HCT116 (cell line): ENCODE results near the gene NDUFC2. TPM values are rescaled to one million over a fixed set of nuclear protein-coding genes. Genes with fewer than 3 reads are reported as not detected.

ENCODE experiments used
- ATAC-seq: fragments of 200-7000 bp; cut with Tn5 transposase; 2 replicates; pipeline ENCODE4 v1.9.1; 2020; ENCODE audit warnings: mild to moderate bottlenecking, moderate library complexity
- BruUV-seq: library from RNA; stranded (reverse); fragments of 400-500 nt; replicated peaks from 2 replicates; lab custom pipeline; 2021; lab: Mats Ljungman, UMichigan
- CTCF ChIA-PET: fragments of 300-600 bp; sonication (Branson Sonifier 250); formaldehyde crosslinking; loops from one replicate; lab custom pipeline; 2021; ENCODE audit warnings: antibody characterized with exemption; lab: Charles Lee
- POLR2A ChIA-PET: fragments of 300-600, 350-600 bp; sonication (Branson Sonifier 250); formaldehyde crosslinking; loops from one replicate; lab custom pipeline; 2021; ENCODE audit warnings: antibody characterized with exemption; lab: Charles Lee
- RAD21 ChIA-PET, 2 experiments: fragments of 300-600 bp; sonication (Branson Sonifier 250); formaldehyde crosslinking; loops; one replicate each; lab custom pipeline; 2023; ENCODE audit warnings: low total read pairs in 2 of 2; ENCODE audit not compliant: uncharacterized antibody in 2 of 2, unreplicated experiment in 2 of 2, low non-redundant PET in 1 of 2; lab: Charles Lee
- DNase-seq: peaks from one replicate; pipeline ENCODE4 v3.0.0-alpha.2; 2010; ENCODE audit warnings: low read depth, low spot score
- H2AFZ ChIP-seq: fragments of 200-600 bp; shearing (Covaris generic), sonication (generic); 2 replicates; pipeline ENCODE4 v1.6.1; 2017; ENCODE audit warnings: low read depth, mixed run types, mixed read lengths, antibody characterized with exemption, low read length; ENCODE audit not compliant: poor library complexity, severe bottlenecking
- H3K27ac ChIP-seq: 2 replicates; pipeline ENCODE4 v1.5.1; 2012; ENCODE audit warnings: low read depth, low read length
- H3K27me3 ChIP-seq: fragments of 200-600 bp; sonication (generic); 2 replicates; pipeline ENCODE4 v1.6.1; 2016; ENCODE audit warnings: mixed run types, low read length, mixed read lengths; ENCODE audit not compliant: insufficient read depth
- H3K36me3 ChIP-seq, 2 experiments: fragments of 200-500 bp in 1 of 2; fragments of 200-600 bp in 1 of 2; sonication (Bioruptor generic) in 1 of 2; sonication (generic) in 1 of 2; 2 replicates each; pipeline versions ENCODE4 v1.5.1 to v1.6.1; 2014 to 2016; ENCODE audit warnings: low read length in 2 of 2, inconsistent platforms in 1 of 2, mixed read lengths in 1 of 2, mixed run types in 1 of 2; ENCODE audit not compliant: insufficient read depth in 2 of 2, control insufficient read depth in 1 of 2
- H3K4me1 ChIP-seq, 2 experiments: fragments of 200-600 bp in 1 of 2; sonication (generic) in 1 of 2; 2 replicates each; pipeline versions ENCODE4 v1.5.1 to v1.6.1; 2012 to 2017; ENCODE audit warnings: low read length in 2 of 2, inconsistent platforms in 1 of 2, mild to moderate bottlenecking in 1 of 2, mixed read lengths in 1 of 2, mixed run types in 1 of 2, moderate library complexity in 1 of 2; ENCODE audit not compliant: insufficient read depth in 2 of 2, control insufficient read depth in 1 of 2
- H3K4me2 ChIP-seq: fragments of 200-600 bp; sonication (generic); 2 replicates; pipeline ENCODE4 v1.6.1; 2017; ENCODE audit warnings: mixed run types, low read length, mixed read lengths
- H3K4me3 ChIP-seq, 2 experiments: fragments of 200-600 bp in 1 of 2; sonication (generic) in 1 of 2; replicated peaks in 1 of 2; 2 replicates each; pipeline ENCODE4 v1.5.1; 2011 to 2016; ENCODE audit warnings: low read length in 2 of 2, control low read depth in 1 of 2, low read depth in 1 of 2, mild to moderate bottlenecking in 1 of 2, mixed read lengths in 1 of 2, mixed run types in 1 of 2
- H3K79me2 ChIP-seq: fragments of 200-600 bp; sonication (generic); 2 replicates; pipeline ENCODE4 v1.6.1; 2017; ENCODE audit warnings: mild to moderate bottlenecking, mixed run types, low read length, moderate library complexity, mixed read lengths; ENCODE audit not compliant: insufficient read depth
- H3K9ac ChIP-seq: fragments of 200-600 bp; sonication (generic); 2 replicates; pipeline ENCODE4 v1.6.1; 2016; ENCODE audit warnings: low read length, mixed read lengths
- H3K9me2 ChIP-seq: fragments of 200-600 bp; sonication (generic), shearing (Covaris generic); 2 replicates; pipeline ENCODE4 v1.6.1; 2017; ENCODE audit warnings: mixed run types, mild to moderate bottlenecking, moderate library complexity; ENCODE audit not compliant: insufficient read depth
- H3K9me3 ChIP-seq, 2 experiments: fragments of 200-500 bp in 1 of 2; fragments of 200-600 bp in 1 of 2; sonication (Bioruptor generic) in 1 of 2; sonication (generic) in 1 of 2; 2 replicates each; pipeline ENCODE4 v1.6.1; 2014 to 2017; ENCODE audit warnings: low read length in 2 of 2, mixed read lengths in 2 of 2, inconsistent platforms in 1 of 2, low read depth in 1 of 2, mild to moderate bottlenecking in 1 of 2, mixed run types in 1 of 2, moderate library complexity in 1 of 2; ENCODE audit not compliant: control insufficient read depth in 1 of 2, insufficient read depth in 1 of 2
- H4K20me1 ChIP-seq: fragments of 200-600 bp; sonication (generic), shearing (Covaris generic); 2 replicates; pipeline ENCODE4 v1.6.1; 2017; ENCODE audit warnings: mixed run types, mild to moderate bottlenecking, moderate library complexity; ENCODE audit not compliant: insufficient read depth
- ATF3 ChIP-seq: IDR thresholded peaks from 2 replicates; pipeline ENCODE4 v1.6.1; 2012
- CBX3 ChIP-seq: IDR thresholded peaks from 2 replicates; pipeline ENCODE4 v1.6.1; 2012; ENCODE audit warnings: low read depth
- EGR1 ChIP-seq: IDR thresholded peaks from 2 replicates; pipeline ENCODE4 v1.6.1; 2012; ENCODE audit warnings: low read depth
- ELF1 ChIP-seq: IDR thresholded peaks from 2 replicates; pipeline ENCODE4 v1.6.1; 2012; ENCODE audit warnings: low read depth, borderline replicate concordance
- EZH2 ChIP-seq: fragments of 200-600 bp; sonication (generic); IDR thresholded peaks from 2 replicates; pipeline ENCODE4 v1.6.1; 2017; ENCODE audit warnings: antibody characterized with exemption, mixed run types
- EZH2phosphoT487 ChIP-seq: fragments of 200-600 bp; IDR thresholded peaks from 2 replicates; pipeline ENCODE4 v1.6.1; 2018; ENCODE audit warnings: antibody characterized with exemption, borderline replicate concordance
- FOSL1 ChIP-seq: IDR thresholded peaks from 2 replicates; pipeline ENCODE4 v1.6.1; 2012; ENCODE audit warnings: low read depth
- MAX ChIP-seq: IDR thresholded peaks from 2 replicates; pipeline ENCODE4 v1.6.1; 2012
- POLR2A ChIP-seq: IDR thresholded peaks from 2 replicates; pipeline ENCODE4 v1.7.0; 2011; ENCODE audit warnings: borderline replicate concordance; ENCODE audit not compliant: insufficient read depth, insufficient read length; ENCODE audit errors: extremely low read depth
- POLR2AphosphoS5 ChIP-seq: IDR thresholded peaks from 2 replicates; pipeline ENCODE4 v1.6.1; 2011; ENCODE audit warnings: mild to moderate bottlenecking, low read depth, low read length, moderate library complexity
- RAD21 ChIP-seq: IDR thresholded peaks from 2 replicates; pipeline ENCODE4 v1.6.1; 2012; ENCODE audit warnings: low read depth, mild to moderate bottlenecking
- SIN3A ChIP-seq: IDR thresholded peaks from 2 replicates; pipeline ENCODE4 v1.6.1; 2012; ENCODE audit warnings: low read depth
- SRF ChIP-seq: IDR thresholded peaks from 2 replicates; pipeline ENCODE4 v1.6.1; 2012; ENCODE audit warnings: low read depth
- TCF7L2 ChIP-seq: IDR thresholded peaks from 2 replicates; pipeline ENCODE4 v1.7.0; 2011; ENCODE audit warnings: borderline replicate concordance, inconsistent platforms; ENCODE audit not compliant: insufficient read depth, insufficient read length; ENCODE audit errors: extremely low read depth
- YY1 ChIP-seq: IDR thresholded peaks from 2 replicates; pipeline ENCODE4 v1.6.1; 2011; ENCODE audit warnings: low read length, low read depth, moderate library complexity, mild to moderate bottlenecking; ENCODE audit not compliant: insufficient replicate concordance; ENCODE audit errors: extremely low read depth
- ZFX ChIP-seq: fragments of 450-650 bp; IDR thresholded peaks from 2 replicates; pipeline ENCODE4 v1.6.1; 2017
- ZNF274 ChIP-seq: fragments of 200-500 bp; sonication (Bioruptor generic); IDR thresholded peaks from 2 replicates; pipeline ENCODE4 v1.6.1; 2014; ENCODE audit warnings: mild to moderate bottlenecking, low read depth, low read length, inconsistent platforms
- intact Hi-C: fragments of 100-400 bp; cut with micrococcal nuclease; formaldehyde crosslinking; loops from 2 replicates; pipeline ENCODE4 v1.10.0; 2022
- total RNA-seq: library from RNA; stranded (reverse); gene quantifications from one replicate; pipeline ENCODE4 v1.2.1, GENCODE V29; 2021; ENCODE audit not compliant: unreplicated experiment
- TF ChIP-seq, protein P1 (sequence below): IDR thresholded peaks from 2 replicates; pipeline ENCODE4 v1.6.1; 2012; ENCODE audit warnings: low read depth

The NDUFC2 gene
- total RNA-seq, 1 experiment from 2014 or later: 225 TPM

DNA sequence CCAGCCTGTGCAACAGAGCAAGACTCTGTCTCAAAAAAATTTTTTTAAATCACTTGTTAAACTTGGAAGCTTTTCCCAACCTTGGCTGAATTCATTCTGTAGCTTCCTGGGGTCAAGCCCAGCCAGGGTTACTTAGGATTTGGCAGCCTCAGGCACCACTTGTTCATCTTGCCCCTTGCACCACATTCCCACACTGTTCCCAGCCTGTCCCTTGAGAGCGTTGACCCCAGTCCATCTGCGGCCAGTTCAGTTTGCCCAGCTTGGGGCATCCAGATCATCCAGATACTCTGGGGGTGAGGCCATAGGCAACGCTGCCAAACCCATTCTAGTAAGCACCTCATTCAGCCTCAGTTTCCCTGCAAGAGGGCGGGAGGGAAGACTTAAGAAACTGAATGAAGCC, 24.7 kb downstream of the NDUFC2 start:
- intact Hi-C loops: no loop called here
- Histone ChIP-seq H3K9me2 (no peaks in the 10 kb centered on the region), H3K4me1 (peaks cover 3 to 11% of the 10 kb centered on the region in 2 experiments; a peak in 2 of 4 replicates), H2AFZ (no peak overlapping the region), H3K9ac (no peak overlapping the region), H3K79me2 (no peaks in the 10 kb centered on the region), H3K9me3 (no peaks in the 10 kb centered on the region), H3K36me3 (no peaks in the 10 kb centered on the region), H3K27me3 (no peaks in the 10 kb centered on the region), H3K27ac (no peak overlapping the region), H3K4me2 (no peak overlapping the region), H3K4me3 (no peak overlapping the region), H4K20me1 (no peaks in the 10 kb centered on the region)
- no TSS peak for BruUV-seq
- RAD21 ChIA-PET: no interaction called here
- POLR2A ChIA-PET: interaction anchor here (0.8 kb wide), 1 partner anchor 13 kb away, joined by 3 read pairs; no protein-coding TSS in a partner anchor
- DNase-seq (no peak), ATAC-seq (no peak)
- CTCF ChIA-PET: interaction anchor here (2.1 kb wide), 1 partner anchor 9 kb away, joined by 7 read pairs; no protein-coding TSS in a partner anchor
- TF ChIP-seq ZFX: no peak
- TF ChIP-seq YY1: no peak
- no peak for TF ChIP-seq ATF3
- TF ChIP-seq ZNF274: no peak
- TF ChIP-seq POLR2A: no peak
- TF ChIP-seq EGR1: no peak
- TF ChIP-seq CBX3: no peak
- no peak for TF ChIP-seq SRF
- TF ChIP-seq FOSL1: no peak
- no peak for TF ChIP-seq MAX
- TF ChIP-seq EZH2: no peak
- no peak for TF ChIP-seq POLR2AphosphoS5
- no peak for TF ChIP-seq ELF1
- no peak for TF ChIP-seq TCF7L2
- no peak for TF ChIP-seq RAD21
- TF ChIP-seq SIN3A: no peak
- TF ChIP-seq, protein P1, sequence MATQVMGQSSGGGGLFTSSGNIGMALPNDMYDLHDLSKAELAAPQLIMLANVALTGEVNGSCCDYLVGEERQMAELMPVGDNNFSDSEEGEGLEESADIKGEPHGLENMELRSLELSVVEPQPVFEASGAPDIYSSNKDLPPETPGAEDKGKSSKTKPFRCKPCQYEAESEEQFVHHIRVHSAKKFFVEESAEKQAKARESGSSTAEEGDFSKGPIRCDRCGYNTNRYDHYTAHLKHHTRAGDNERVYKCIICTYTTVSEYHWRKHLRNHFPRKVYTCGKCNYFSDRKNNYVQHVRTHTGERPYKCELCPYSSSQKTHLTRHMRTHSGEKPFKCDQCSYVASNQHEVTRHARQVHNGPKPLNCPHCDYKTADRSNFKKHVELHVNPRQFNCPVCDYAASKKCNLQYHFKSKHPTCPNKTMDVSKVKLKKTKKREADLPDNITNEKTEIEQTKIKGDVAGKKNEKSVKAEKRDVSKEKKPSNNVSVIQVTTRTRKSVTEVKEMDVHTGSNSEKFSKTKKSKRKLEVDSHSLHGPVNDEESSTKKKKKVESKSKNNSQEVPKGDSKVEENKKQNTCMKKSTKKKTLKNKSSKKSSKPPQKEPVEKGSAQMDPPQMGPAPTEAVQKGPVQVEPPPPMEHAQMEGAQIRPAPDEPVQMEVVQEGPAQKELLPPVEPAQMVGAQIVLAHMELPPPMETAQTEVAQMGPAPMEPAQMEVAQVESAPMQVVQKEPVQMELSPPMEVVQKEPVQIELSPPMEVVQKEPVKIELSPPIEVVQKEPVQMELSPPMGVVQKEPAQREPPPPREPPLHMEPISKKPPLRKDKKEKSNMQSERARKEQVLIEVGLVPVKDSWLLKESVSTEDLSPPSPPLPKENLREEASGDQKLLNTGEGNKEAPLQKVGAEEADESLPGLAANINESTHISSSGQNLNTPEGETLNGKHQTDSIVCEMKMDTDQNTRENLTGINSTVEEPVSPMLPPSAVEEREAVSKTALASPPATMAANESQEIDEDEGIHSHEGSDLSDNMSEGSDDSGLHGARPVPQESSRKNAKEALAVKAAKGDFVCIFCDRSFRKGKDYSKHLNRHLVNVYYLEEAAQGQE: no peak
- no peak for TF ChIP-seq EZH2phosphoT487
